ENCODE data around the gene PAQR8.

DNA sequence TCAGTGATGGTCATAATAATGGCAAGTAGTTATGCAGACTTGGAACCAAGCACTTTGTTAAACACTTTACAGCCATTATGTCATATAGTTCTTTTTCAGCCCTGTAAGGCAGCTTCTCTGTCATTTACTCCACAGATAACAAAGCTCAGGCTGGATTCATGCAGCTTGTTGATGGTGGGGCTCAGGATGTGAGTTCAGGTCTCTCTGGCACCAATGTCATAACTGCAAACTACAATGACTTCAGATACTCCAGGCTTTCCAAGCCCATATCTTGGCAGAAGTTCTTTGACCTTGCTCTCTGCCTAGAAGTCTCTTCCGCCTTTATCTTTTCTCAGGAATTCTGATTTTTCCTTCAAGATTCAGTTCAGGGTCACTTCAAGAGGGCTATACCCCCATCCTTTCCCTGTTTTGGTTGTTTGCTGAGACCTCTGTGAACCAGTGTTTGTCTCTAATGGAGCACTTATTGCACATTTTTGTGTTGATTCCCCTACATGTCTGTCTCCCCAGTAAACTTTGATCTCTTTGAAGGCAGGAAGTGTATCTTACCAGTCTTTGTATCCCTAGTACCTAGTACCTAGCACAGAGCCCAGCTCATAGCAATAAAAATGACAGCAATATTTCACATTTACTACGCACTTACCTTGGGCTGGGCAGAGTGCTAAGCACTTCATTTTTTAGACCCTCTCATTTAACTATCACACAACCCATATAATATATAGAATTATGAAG, 38.5 kb downstream of the PAQR8 start:
- TF ChIP-seq FOS (IDR thresholded peaks at IDR 0.05; ENCODE audit: low read depth, low read length) (no peak), RAD21 (IDR thresholded peaks at IDR 0.05; ENCODE audit: low read length) (no peak), NFE2L2 (IDR thresholded peaks at IDR 0.05; ENCODE audit: low read depth, low read length) (no peak), CTCF (conservative IDR thresholded peaks at IDR 0.05; ENCODE audit: low read depth, low read length) (no peak), POLR2A (IDR thresholded peaks at IDR 0.05; ENCODE audit: low read depth, low read length) (no peak), MAFK (IDR thresholded peaks at IDR 0.05; ENCODE audit: low read depth, low read length) (no peak)
